Endodermal cell (in vitro differentiated cells): ENCODE results near the gene CPNE5. TPM values are rescaled to one million over a fixed set of nuclear protein-coding genes. Genes with fewer than 3 reads are reported as not detected.
A peak's percentile ranks its signal among the peaks of the same experiment; 100 is the strongest.

ENCODE experiments used
- DNase-seq: peaks from one replicate; pipeline ENCODE4 v3.0.0-alpha.2; 2017
- H3K27ac ChIP-seq: 2 replicates; pipeline ENCODE4 v1.5.1; 2013; ENCODE audit warnings: mild to moderate bottlenecking, low read depth, low read length, moderate library complexity
- H3K27me3 ChIP-seq: 2 replicates; pipeline ENCODE4 v1.6.1; 2013; ENCODE audit warnings: mild to moderate bottlenecking, low read length, moderate library complexity; ENCODE audit not compliant: insufficient read depth, control insufficient read depth, poor library complexity, severe bottlenecking
- H3K36me3 ChIP-seq: 2 replicates; pipeline ENCODE4 v1.7.0; 2013; ENCODE audit warnings: mild to moderate bottlenecking, low read length, moderate library complexity; ENCODE audit not compliant: control insufficient read depth, insufficient read depth
- H3K4me1 ChIP-seq: one replicate; pipeline ENCODE4 v1.7.0; 2013; ENCODE audit warnings: low read length; ENCODE audit not compliant: control insufficient read depth, insufficient read depth
- H3K4me3 ChIP-seq: 2 replicates; pipeline ENCODE4 v1.5.1; 2013; ENCODE audit warnings: mild to moderate bottlenecking, low read length, moderate library complexity
- H3K9ac ChIP-seq: 2 replicates; pipeline ENCODE4 v1.6.1; 2013; ENCODE audit warnings: mild to moderate bottlenecking, low read length, moderate library complexity; ENCODE audit not compliant: poor library complexity, severe bottlenecking; ENCODE audit errors: extremely low read depth
- H3K9me3 ChIP-seq: 2 replicates; pipeline ENCODE4 v1.6.1; 2013; ENCODE audit warnings: mild to moderate bottlenecking, low read length, moderate library complexity; ENCODE audit not compliant: control insufficient read depth
- H3K27ac Mint-ChIP-seq: 2 replicates; pipeline ENCODE4 v1.8.0; 2020; ENCODE audit warnings: mixed read lengths
- H3K27me3 Mint-ChIP-seq: 2 replicates; pipeline ENCODE4 v1.8.0; 2021; ENCODE audit warnings: mild to moderate bottlenecking, mixed read lengths; ENCODE audit not compliant: insufficient read depth
- H3K36me3 Mint-ChIP-seq: 2 replicates; pipeline ENCODE4 v1.8.0; 2020; ENCODE audit warnings: low read depth, mixed read lengths
- H3K4me1 Mint-ChIP-seq: 2 replicates; pipeline ENCODE4 v1.8.0; 2020; ENCODE audit warnings: mixed read lengths
- H3K4me3 Mint-ChIP-seq: 2 replicates; pipeline ENCODE4 v1.8.0; 2020; ENCODE audit warnings: mild to moderate bottlenecking, moderate library complexity, mixed read lengths
- H3K9me3 Mint-ChIP-seq: 2 replicates; pipeline ENCODE4 v1.8.0; 2020; ENCODE audit warnings: mild to moderate bottlenecking, mixed read lengths
- CTCF ChIP-seq: fragments of 200-600 bp; sonication (generic); conservative IDR thresholded peaks from 2 replicates; pipeline ENCODE4 v1.5.0; 2021; ENCODE audit warnings: antibody characterized with exemption, mild to moderate bottlenecking
- WGBS, 2 experiments: methylation state at CpG; one replicate each; pipeline versions ENCODE4 v1.1.5 to v1.1.7; 2013; ENCODE audit warnings: missing lambda C conversion rate in 2 of 2, mixed read lengths in 1 of 2; ENCODE audit not compliant: insufficient coverage in 1 of 2, insufficient read length in 1 of 2; 5-methylcytosine and 5-hydroxymethylcytosine counted together
- total RNA-seq, 2 donors: library from RNA; stranded (reverse); fragmentation: NEBNext Ultra II Directional in 1 of 2; extraction: Animal tissue kit (Norgen Biotek cat#: 25700) in 1 of 2; gene quantifications; 2 replicates in 1 of 2; 3 replicates in 1 of 2; pipeline ENCODE4 v1.2.1, GENCODE V29; 2021

Gene CPNE5
- total RNA-seq, 2 donors from 2014 or later = 0.26 to 0.42 TPM

GRCh38 chr6:36719126-36719525 lies 120.1 kb downstream of the CPNE5 start:
- H3K4me1 ChIP-seq = no peaks in the 10 kb centered on the region
- no peak overlapping the region for H3K27ac ChIP-seq
- no peak for DNase-seq
- H3K4me3 Mint-ChIP-seq = no peak overlapping the region
- H3K9ac ChIP-seq = no peak overlapping the region
- H3K36me3 Mint-ChIP-seq = no peaks in the 10 kb centered on the region
- no peaks in the 10 kb centered on the region for H3K9me3 Mint-ChIP-seq
- no peak for TF ChIP-seq CTCF
- H3K36me3 ChIP-seq = no peaks in the 10 kb centered on the region
- H3K9me3 ChIP-seq = no peaks in the 10 kb centered on the region
- H3K27me3 Mint-ChIP-seq = no peaks in the 10 kb centered on the region
- no peaks in the 10 kb centered on the region for H3K4me1 Mint-ChIP-seq
- WGBS, 2 experiments = 91 to 100% methylated on average over 1 to 7 of the region's 7 CpGs
- H3K27ac Mint-ChIP-seq = no peak overlapping the region
- no peaks in the 10 kb centered on the region for H3K27me3 ChIP-seq
- no peak overlapping the region for H3K4me3 ChIP-seq

GRCh38 chr6:36718560-36718959 lies 120.7 kb downstream of the CPNE5 start:
- TF ChIP-seq CTCF = no peak
- 96 to 97% methylated on average over 2 to 5 of the region's 5 CpGs for WGBS, 2 experiments
- no peak overlapping the region for H3K27ac ChIP-seq

GRCh38 chr6:36717871-36718540 lies 121.2 kb downstream of the CPNE5 start:
- H3K27me3 ChIP-seq = no peaks in the 10 kb centered on the region
- Mint-ChIP-seq H3K9me3 (no peaks in the 10 kb centered on the region), H3K4me3 (no peak overlapping the region), H3K36me3 (no peaks in the 10 kb centered on the region), H3K27ac (no peak overlapping the region), H3K27me3 (no peaks in the 10 kb centered on the region), H3K4me1 (no peaks in the 10 kb centered on the region)
- 81 to 90% methylated on average over 4 to 12 of the region's 12 CpGs for WGBS, 2 experiments
- no peaks in the 10 kb centered on the region for H3K36me3 ChIP-seq
- no peak overlapping the region for H3K4me3 ChIP-seq
- no peak for TF ChIP-seq CTCF
- H3K9me3 ChIP-seq = no peaks in the 10 kb centered on the region
- peak; percentile 59 for DNase-seq
- H3K9ac ChIP-seq = no peak overlapping the region
- H3K4me1 ChIP-seq = no peaks in the 10 kb centered on the region
- H3K27ac ChIP-seq = no peak overlapping the region

More at GRCh38 chr6:36718560-36718959, 120.7 kb downstream of the CPNE5 start:
- H3K4me1 Mint-ChIP-seq = no peaks in the 10 kb centered on the region
- H3K9ac ChIP-seq = no peak overlapping the region
- H3K36me3 Mint-ChIP-seq = no peaks in the 10 kb centered on the region
- no peaks in the 10 kb centered on the region for H3K9me3 ChIP-seq
- no peaks in the 10 kb centered on the region for H3K36me3 ChIP-seq
- no peak overlapping the region for H3K27ac Mint-ChIP-seq
- no peaks in the 10 kb centered on the region for H3K9me3 Mint-ChIP-seq
- no peaks in the 10 kb centered on the region for H3K27me3 ChIP-seq
- no peak overlapping the region for H3K4me3 ChIP-seq
- no peak for DNase-seq
- no peaks in the 10 kb centered on the region for H3K27me3 Mint-ChIP-seq
- no peaks in the 10 kb centered on the region for H3K4me1 ChIP-seq
- no peak overlapping the region for H3K4me3 Mint-ChIP-seq
